ENCODE data around the gene INSL3.

DNA sequence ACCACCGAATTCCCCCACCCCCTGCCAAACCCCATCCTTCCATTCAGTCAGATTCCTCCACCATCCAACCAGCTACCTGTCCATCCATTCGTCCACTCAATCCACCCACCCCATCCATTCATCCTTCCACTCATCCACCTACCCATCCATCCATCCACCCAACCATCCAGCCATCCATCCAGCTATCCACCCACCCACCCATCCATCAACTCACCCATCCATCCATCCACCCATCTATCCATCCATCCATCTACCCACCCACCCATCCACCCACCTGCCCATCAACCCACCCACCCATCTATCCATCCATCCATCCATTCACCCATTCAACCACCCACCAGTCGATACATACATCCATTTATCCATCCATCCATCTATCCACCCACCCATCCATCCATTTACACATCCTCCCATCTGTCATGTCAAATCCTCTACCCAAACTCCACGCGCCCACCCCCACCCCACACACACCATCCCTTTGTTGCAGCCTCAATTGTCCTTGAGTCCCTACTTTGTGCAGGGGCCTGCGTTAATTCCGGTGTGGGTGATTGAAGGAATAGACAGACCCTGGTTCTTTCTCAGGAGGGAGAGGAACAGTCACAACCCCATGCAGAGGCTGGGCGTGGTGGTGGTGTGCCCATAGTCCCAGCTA is 45.1 kb upstream of the INSL3 start:
- no peak for TF ChIP-seq POLR2A (IDR thresholded peaks at IDR 0.05)
- TF ChIP-seq, protein P1, sequence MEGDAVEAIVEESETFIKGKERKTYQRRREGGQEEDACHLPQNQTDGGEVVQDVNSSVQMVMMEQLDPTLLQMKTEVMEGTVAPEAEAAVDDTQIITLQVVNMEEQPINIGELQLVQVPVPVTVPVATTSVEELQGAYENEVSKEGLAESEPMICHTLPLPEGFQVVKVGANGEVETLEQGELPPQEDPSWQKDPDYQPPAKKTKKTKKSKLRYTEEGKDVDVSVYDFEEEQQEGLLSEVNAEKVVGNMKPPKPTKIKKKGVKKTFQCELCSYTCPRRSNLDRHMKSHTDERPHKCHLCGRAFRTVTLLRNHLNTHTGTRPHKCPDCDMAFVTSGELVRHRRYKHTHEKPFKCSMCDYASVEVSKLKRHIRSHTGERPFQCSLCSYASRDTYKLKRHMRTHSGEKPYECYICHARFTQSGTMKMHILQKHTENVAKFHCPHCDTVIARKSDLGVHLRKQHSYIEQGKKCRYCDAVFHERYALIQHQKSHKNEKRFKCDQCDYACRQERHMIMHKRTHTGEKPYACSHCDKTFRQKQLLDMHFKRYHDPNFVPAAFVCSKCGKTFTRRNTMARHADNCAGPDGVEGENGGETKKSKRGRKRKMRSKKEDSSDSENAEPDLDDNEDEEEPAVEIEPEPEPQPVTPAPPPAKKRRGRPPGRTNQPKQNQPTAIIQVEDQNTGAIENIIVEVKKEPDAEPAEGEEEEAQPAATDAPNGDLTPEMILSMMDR (IDR thresholded peaks at IDR 0.05): no peak
